Progenitor cell of endocrine pancreas (in vitro differentiated cells): ENCODE results near the gene GABBR2. TPM values are rescaled to one million over a fixed set of nuclear protein-coding genes. Genes with fewer than 3 reads are reported as not detected.
"Not testable (repeated sequence)": the region's sequence is repeated elsewhere in the genome, so short reads cannot be mapped to it uniquely, and the experiment has no call there.

ENCODE experiments used
- DNase-seq: peaks from one replicate; pipeline ENCODE4 v3.0.0; 2021; ENCODE audit warnings: low spot score; ENCODE audit not compliant: unreplicated experiment
- H3K27ac Mint-ChIP-seq: 2 replicates; pipeline ENCODE4 v1.8.0; 2021; ENCODE audit warnings: mild to moderate bottlenecking, moderate library complexity, mixed read lengths
- H3K27me3 Mint-ChIP-seq: 2 replicates; pipeline ENCODE4 v1.8.0; 2021; ENCODE audit warnings: mixed read lengths
- H3K36me3 Mint-ChIP-seq: 2 replicates; pipeline ENCODE4 v1.8.0; 2022; ENCODE audit warnings: mixed read lengths; ENCODE audit not compliant: insufficient read depth
- H3K4me1 Mint-ChIP-seq: 2 replicates; pipeline ENCODE4 v1.8.0; 2021; ENCODE audit warnings: low read depth, mixed read lengths
- H3K4me3 Mint-ChIP-seq: 2 replicates; pipeline ENCODE4 v1.8.0; 2021; ENCODE audit warnings: low read depth, mild to moderate bottlenecking, moderate library complexity, mixed read lengths
- H3K9me3 Mint-ChIP-seq: 2 replicates; pipeline ENCODE4 v1.8.0; 2021; ENCODE audit warnings: low read depth, mixed read lengths
- total RNA-seq: library from RNA; stranded (reverse); gene quantifications from 2 replicates; pipeline ENCODE4 v1.2.1, GENCODE V29; 2021
- TF ChIP-seq, protein P1 (sequence below): fragments of 200-600 bp; sonication (generic); IDR thresholded peaks from one replicate; pipeline ENCODE4 v1.5.0; 2021; ENCODE audit warnings: antibody characterized with exemption, mild to moderate bottlenecking; ENCODE audit not compliant: unreplicated experiment

The GABBR2 gene
- total RNA-seq, 1 donor from 2014 or later = 0.84 TPM

DNA sequence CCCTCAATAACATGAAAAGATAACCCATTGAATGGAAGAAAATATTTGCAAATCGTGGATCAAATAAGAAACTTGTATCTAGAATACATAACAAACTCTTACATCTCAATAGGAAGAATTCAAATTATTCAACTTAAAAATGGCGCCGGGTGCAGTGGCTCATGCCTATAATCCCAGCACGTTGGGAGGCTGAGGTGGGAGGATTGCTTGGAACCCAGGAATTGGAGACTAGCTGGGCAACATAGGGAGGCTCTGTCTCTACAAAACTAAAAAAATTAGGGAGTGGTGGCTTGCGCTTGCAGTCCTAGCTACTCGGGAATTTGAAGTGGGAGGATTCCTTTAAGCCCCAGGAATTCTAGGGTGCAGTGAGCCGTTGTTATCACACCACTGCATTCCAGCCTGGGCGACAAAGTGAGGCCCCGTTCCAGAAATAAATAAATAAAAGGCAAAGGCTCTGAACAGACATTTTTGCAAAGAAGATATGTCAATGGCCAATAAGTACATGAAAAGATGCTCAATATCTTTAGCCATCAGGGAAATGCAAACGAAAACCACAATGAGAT is 431.7 kb downstream of the GABBR2 start:
- peaks cover 13% of the 10 kb centered on the region for H3K4me1 Mint-ChIP-seq
- peaks cover 41% of the 10 kb centered on the region for H3K27me3 Mint-ChIP-seq
- TF ChIP-seq, protein P1, sequence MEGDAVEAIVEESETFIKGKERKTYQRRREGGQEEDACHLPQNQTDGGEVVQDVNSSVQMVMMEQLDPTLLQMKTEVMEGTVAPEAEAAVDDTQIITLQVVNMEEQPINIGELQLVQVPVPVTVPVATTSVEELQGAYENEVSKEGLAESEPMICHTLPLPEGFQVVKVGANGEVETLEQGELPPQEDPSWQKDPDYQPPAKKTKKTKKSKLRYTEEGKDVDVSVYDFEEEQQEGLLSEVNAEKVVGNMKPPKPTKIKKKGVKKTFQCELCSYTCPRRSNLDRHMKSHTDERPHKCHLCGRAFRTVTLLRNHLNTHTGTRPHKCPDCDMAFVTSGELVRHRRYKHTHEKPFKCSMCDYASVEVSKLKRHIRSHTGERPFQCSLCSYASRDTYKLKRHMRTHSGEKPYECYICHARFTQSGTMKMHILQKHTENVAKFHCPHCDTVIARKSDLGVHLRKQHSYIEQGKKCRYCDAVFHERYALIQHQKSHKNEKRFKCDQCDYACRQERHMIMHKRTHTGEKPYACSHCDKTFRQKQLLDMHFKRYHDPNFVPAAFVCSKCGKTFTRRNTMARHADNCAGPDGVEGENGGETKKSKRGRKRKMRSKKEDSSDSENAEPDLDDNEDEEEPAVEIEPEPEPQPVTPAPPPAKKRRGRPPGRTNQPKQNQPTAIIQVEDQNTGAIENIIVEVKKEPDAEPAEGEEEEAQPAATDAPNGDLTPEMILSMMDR = no peak
- DNase-seq = no peak
- H3K9me3 Mint-ChIP-seq = no peaks in the 10 kb centered on the region
- no peak overlapping the region for H3K4me3 Mint-ChIP-seq
- H3K27ac Mint-ChIP-seq = no peak overlapping the region
- no peaks in the 10 kb centered on the region for H3K36me3 Mint-ChIP-seq

DNA sequence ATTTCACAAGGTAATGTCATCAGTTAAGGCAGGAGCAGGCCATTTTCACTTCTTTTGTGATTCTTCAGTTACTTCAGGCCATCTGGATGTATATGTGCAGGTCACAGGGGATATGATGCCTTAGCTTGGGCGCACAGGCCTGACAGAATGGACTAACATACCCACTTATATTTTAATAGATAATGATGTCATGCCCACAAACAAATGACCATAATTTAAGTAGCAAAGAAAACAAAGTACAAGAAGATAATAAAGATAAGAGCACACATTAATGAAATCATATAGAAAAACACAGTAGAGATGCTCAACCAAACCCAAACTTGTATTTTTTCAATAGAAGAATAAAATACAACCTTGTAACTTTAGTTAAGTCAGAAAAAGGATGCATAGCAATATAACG is 433.6 kb downstream of the GABBR2 start:
- no peak overlapping the region for H3K27ac Mint-ChIP-seq

DNA sequence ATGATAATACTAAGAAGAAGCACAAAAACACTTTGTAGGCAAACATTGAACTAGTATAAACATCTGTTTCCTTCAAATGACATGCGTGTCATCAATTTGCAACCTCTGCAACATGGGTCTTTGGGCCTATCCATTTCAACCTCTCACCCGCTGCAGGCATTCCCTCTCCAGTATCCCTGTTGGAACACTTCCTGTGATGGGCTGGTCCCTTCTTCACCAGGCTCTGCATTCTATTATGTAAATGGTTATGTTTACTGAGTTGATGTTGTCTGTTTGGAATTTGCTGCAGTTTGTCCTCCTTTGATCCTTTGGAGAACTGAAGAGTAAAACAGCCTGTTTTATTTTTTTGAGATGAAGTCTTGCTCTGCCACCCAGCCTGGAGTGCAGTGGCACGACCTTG is 436.7 kb downstream of the GABBR2 start:
- TF ChIP-seq, protein P1 = no peak
- peaks cover 50% of the 10 kb centered on the region for H3K27me3 Mint-ChIP-seq
- DNase-seq = no peak
- no peak overlapping the region for H3K4me3 Mint-ChIP-seq
- H3K36me3 Mint-ChIP-seq = no peaks in the 10 kb centered on the region
- peaks cover 3% of the 10 kb centered on the region for H3K4me1 Mint-ChIP-seq
- H3K9me3 Mint-ChIP-seq = no peaks in the 10 kb centered on the region
- no peak overlapping the region for H3K27ac Mint-ChIP-seq

More for the DNA sequence above, 433.6 kb downstream of the GABBR2 start:
- Mint-ChIP-seq H3K9me3 (no peaks in the 10 kb centered on the region), H3K4me3 (no peak overlapping the region), H3K4me1 (peaks cover 3% of the 10 kb centered on the region), H3K27me3 (peaks cover 43% of the 10 kb centered on the region), H3K36me3 (no peaks in the 10 kb centered on the region)
- TF ChIP-seq, protein P1 = no peak
- no peak for DNase-seq

DNA sequence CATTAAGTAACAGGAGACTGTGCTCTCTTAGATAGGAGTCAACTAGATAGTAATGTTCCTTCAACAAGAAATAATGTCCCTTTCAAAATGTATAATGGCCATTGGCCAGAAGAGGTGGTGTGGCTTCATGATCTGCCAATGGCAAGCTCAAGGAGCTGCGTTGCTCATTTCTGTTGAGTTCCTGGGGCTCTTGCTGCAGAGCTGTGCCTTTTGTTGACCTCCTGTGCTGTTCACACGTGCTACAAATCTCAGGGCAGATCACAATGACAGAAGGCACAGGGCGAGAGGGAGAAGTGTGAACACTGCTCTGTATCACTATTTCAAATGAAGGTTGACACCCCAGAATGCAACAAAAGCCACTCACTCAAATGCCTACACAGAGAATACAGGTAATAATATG is 437.3 kb downstream of the GABBR2 start:
- Mint-ChIP-seq H3K9me3 (no peaks in the 10 kb centered on the region), H3K4me1 (peaks cover 3% of the 10 kb centered on the region), H3K36me3 (no peaks in the 10 kb centered on the region), H3K4me3 (no peak overlapping the region), H3K27me3 (peaks cover 52% of the 10 kb centered on the region), H3K27ac (no peak overlapping the region)
- TF ChIP-seq, protein P1 = no peak
- DNase-seq = no peak

- H3K4me3 Mint-ChIP-seq, H3K4me1 Mint-ChIP-seq, H3K9me3 Mint-ChIP-seq, H3K27ac Mint-ChIP-seq, DNase-seq, H3K36me3 Mint-ChIP-seq: not testable (repeated sequence)
- H3K27me3 Mint-ChIP-seq = peaks cover 59% of the 10 kb centered on the region
Observed at GRCh38 chr9:98270284-98270683, 438.5 kb downstream of the GABBR2 start.

DNA sequence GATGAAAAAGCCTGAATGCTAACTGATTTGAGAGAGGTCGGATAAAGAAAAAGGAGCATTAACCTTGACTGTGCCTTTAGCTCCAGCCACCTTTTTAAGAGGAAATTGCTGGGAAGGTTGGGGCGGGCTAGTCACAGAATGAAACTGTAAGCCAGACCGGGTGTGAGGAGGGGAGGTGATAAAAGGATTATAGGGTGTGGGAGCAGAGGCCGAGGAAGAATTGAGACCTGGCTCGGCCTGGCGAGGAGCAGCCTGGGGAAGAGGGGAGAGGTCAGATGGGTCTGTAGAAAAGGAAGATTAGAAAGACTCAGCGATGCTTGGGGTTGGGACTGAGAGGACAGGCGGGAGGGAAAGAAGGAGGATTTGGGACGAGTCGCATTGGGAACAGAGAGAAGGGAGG is 439.1 kb downstream of the GABBR2 start:
- not testable (repeated sequence) for DNase-seq, H3K36me3 Mint-ChIP-seq, H3K4me1 Mint-ChIP-seq, H3K27ac Mint-ChIP-seq, H3K4me3 Mint-ChIP-seq, H3K9me3 Mint-ChIP-seq
- H3K27me3 Mint-ChIP-seq = peaks cover 63% of the 10 kb centered on the region

DNA sequence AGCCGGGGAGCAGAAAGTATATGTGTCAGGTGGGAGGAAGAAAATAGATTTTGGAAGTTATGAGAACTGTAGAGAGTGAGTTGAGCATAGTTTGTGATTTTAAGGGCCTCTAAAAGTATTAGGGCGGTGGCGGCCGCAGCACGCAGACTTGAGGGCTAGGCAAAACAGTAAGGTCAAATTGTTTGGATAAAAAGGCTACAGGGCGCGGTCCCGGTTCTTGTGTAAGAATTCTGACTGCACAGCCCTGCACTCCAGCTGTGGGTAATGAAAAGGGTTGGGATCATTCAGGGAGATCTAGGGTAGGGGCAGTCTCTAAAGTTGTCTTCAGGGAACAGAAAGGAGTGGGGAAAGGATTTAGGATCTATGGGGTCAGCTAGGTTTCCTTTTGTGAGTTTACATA is 441.2 kb downstream of the GABBR2 start:
- not testable (repeated sequence) for H3K4me3 Mint-ChIP-seq, DNase-seq, H3K4me1 Mint-ChIP-seq, H3K36me3 Mint-ChIP-seq, H3K9me3 Mint-ChIP-seq
- H3K27ac Mint-ChIP-seq = peak overlapping the region; percentile 3
- H3K27me3 Mint-ChIP-seq = peaks cover 58% of the 10 kb centered on the region
